PFSK-1 (cell line): ENCODE data around the gene TMEM271.

ENCODE experiments used
- FOXP2 ChIP-seq: optimal IDR thresholded peaks from 2 replicates; pipeline ENCODE3; 2011; ENCODE audit warnings: borderline replicate concordance, control low read depth, inconsistent platforms; ENCODE audit not compliant: insufficient read depth; ENCODE audit errors: extremely low read length, extremely low read depth
- POLR2AphosphoS5 ChIP-seq: IDR thresholded peaks from 2 replicates; pipeline ENCODE4 v1.6.1; 2012; ENCODE audit warnings: low read depth, mild to moderate bottlenecking, control low read depth, low read length, moderate library complexity
- TAF1 ChIP-seq: IDR thresholded peaks from 2 replicates; pipeline ENCODE4 v1.6.1; 2012; ENCODE audit warnings: low read length, control low read depth, borderline replicate concordance; ENCODE audit not compliant: insufficient read depth
- TF ChIP-seq, protein P1 (sequence below), 2 experiments: IDR thresholded peaks; 2 replicates each; pipeline versions ENCODE4 v1.6.1 to v1.8.0; 2011 to 2012; ENCODE audit warnings: low read depth in 2 of 2, low read length in 2 of 2, control low read depth in 1 of 2, inconsistent platforms in 1 of 2, mild to moderate bottlenecking in 1 of 2, moderate library complexity in 1 of 2; ENCODE audit not compliant: insufficient read depth in 1 of 2

The TMEM271 gene

DNA sequence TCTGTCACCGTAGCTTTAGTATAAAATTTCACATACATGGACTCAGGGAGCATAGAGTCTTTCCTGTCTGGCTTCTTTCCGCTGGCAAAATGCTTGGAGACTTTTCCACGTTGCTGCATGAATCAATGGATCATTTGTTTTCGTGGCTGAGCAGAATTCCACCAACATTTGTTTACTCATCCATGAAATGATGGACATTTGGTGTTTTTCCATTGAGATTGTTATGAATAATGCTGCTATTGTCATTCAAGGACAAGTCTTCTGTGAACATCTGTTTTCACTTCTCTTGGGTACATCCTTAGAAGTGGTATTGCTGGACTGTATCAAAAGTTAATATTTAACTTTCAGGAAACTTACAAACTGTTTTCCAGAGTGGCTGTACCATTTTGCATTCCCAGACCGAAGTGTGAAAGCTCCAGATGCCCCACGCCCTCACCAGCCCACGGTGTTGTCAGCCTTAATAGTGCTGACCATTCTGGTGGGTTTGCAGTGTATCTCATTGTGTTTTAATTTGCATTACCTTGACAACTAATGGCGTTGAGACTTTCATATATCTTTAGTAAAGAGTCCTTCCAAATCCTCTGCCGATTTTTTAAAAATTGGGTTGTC, 5.8 kb upstream of the TMEM271 start:
- TF ChIP-seq, protein P1, sequence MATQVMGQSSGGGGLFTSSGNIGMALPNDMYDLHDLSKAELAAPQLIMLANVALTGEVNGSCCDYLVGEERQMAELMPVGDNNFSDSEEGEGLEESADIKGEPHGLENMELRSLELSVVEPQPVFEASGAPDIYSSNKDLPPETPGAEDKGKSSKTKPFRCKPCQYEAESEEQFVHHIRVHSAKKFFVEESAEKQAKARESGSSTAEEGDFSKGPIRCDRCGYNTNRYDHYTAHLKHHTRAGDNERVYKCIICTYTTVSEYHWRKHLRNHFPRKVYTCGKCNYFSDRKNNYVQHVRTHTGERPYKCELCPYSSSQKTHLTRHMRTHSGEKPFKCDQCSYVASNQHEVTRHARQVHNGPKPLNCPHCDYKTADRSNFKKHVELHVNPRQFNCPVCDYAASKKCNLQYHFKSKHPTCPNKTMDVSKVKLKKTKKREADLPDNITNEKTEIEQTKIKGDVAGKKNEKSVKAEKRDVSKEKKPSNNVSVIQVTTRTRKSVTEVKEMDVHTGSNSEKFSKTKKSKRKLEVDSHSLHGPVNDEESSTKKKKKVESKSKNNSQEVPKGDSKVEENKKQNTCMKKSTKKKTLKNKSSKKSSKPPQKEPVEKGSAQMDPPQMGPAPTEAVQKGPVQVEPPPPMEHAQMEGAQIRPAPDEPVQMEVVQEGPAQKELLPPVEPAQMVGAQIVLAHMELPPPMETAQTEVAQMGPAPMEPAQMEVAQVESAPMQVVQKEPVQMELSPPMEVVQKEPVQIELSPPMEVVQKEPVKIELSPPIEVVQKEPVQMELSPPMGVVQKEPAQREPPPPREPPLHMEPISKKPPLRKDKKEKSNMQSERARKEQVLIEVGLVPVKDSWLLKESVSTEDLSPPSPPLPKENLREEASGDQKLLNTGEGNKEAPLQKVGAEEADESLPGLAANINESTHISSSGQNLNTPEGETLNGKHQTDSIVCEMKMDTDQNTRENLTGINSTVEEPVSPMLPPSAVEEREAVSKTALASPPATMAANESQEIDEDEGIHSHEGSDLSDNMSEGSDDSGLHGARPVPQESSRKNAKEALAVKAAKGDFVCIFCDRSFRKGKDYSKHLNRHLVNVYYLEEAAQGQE (IDR thresholded peaks at IDR 0.05; ENCODE audit: insufficient read depth in 1 of 2, low read depth in 2 of 2, low read length in 2 of 2) = no peak
- TF ChIP-seq FOXP2 (no peak), POLR2AphosphoS5 (peak; percentile 33; the same call in 1 of the 2 replicates)

DNA sequence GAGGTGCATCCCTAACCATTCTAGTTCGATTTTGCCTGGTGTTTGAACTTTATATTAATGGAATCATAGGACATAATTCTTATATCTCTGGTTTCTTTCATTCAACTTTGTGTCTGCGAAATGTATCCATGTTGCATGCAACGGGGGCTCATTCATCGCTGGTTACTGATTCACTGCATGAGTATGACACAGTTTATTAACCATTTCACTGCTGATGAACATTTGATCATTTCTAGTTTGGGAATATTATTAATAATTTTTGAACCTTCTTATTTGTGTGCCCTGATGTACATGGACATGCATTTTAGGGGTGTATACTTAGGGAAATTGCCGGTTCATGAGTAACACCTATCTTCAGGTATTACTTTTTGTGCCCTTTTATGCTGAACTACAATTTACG, 5.1 kb upstream of the TMEM271 start:
- TF ChIP-seq, protein P1 (IDR thresholded peaks at IDR 0.05; ENCODE audit: insufficient read depth in 1 of 2, low read depth in 2 of 2, low read length in 2 of 2) = no peak
- TF ChIP-seq TAF1 = no peak
- TF ChIP-seq POLR2AphosphoS5 = no peak
- no peak for TF ChIP-seq FOXP2

DNA sequence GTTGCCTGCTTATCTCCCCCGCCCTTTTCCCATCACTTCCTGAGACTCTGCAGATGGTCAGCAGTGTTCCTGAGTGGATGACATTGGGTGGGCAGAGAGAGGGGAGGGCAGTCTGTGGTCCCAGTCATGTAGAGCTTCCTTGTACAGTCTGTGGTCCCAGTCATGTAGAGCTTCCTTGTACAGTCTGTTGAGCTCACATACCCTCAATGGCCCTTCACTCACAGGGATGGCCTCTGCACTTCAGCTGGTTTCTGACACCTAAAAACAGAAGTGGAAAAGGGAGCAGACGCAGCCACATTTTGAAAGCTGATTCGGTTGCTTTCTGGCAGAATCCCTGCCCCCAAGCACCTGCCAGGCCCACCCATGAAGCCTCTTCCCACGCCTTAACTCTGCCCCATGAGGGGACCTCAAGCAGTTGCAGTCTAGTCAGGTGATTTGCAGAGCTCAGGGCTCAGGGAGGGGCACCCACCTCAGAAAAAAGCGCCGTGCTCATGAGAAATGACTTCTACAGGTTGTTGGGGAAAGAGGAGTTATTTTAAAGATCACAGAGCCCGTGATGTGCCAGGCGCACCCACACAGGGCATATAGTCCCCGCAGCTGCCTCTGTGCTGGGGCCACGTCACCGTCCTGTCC, 3.6 kb upstream of the TMEM271 start:
- TF ChIP-seq TAF1 (no peak), POLR2AphosphoS5 (no peak)

DNA sequence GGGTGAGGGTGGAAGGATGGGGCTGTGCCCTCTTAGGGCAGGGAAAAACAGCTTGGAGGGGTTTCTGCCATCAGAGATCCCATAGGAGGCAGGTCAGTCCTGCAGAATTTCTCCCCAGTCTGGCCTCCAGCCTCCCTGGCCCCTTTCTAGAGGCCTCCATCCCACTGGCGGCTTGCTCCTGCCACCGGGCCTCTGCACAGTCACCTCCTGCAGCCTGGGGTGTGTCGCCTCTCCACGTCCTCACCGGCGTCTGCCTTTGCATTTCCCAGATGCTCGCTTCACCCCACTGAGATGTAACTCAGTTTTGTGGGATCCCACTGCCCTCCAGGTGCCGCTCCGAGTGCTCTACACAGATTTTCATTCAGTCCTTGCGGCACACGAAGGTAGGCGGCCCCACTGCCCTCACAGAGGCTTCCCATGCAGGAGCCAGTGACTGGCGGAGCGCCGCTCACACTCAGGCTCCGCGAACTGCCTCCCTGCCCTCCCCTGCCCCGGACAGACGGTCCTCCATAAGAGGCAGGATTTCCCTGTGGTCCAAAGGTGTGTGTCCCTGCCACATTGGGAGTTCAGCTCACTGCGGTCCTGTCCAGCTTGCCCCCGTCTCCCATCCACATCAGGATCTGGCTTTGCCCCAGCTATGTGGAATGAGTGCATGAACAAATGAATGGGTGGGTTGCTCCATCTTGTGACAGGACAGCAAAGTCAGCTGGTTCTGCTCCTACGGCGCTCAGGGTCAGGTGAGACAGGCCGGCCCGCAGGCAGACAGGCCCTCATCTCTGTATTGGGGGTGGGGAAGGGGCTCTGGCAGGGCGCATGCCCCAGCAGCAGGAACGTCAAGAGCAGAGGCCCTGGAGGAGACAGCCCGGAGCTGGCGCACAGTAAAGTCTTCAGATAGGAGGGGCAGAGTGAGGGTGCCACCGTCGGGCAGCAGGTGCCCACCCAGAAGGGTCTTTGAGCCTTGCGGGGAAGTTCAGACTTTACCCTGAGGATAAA, 2.7 kb upstream of the TMEM271 start:
- TF ChIP-seq FOXP2 (no peak), POLR2AphosphoS5 (0 out of 2 replicates have a peak, but pooled peaks have one; percentile 11), TAF1 (no peak)

DNA sequence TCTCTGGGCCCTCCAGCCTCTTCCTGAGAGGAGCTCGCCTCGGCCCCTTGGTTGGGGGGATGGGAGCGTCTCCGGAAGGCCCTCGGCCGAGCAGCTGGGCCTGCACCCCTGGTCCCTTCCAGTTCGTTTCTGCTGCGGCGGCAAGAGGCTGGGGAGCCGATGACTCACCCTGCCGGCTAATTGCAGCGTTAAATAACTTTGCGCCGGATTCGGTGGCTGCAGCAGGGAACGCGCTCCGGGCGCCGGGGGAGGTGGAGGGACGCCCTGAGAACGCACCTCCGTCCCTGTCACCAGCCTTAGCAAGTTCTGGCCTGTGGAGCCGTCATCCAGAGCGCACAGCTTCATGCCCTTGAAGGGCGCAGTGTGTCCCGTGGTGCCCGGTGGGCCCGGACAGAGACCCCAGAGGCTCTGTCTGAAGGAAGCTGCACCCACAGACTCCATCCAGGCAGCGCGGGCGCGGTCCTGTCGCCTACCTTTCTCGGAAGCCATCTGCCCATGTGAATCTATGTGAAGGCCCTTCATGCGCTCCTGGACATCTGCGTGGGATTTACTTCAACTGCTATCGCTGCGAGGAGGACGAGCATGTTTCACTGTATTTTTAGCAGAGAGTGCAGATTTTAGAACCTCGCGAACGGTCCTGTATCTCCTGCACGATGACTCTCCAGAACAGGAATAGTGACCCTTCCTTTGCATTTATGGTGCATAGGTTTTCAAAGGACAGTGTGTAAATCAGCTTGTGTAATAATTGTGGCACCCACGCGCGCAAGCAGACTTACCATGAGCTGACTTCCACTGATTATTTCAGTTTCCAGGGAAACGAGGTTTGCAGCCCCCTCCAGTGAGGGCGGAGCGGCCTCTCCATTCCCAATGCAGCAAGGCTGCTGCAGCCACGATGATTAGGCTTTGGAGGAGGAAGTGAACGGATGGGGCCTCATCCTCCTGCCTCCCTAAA, 1.7 kb upstream of the TMEM271 start:
- TF ChIP-seq, protein P1 (IDR thresholded peaks at IDR 0.05; ENCODE audit: insufficient read depth in 1 of 2, low read depth in 2 of 2, low read length in 2 of 2) = peak in 1 of 2 experiments; percentile 35; a peak in 1 of 4 replicates
- TF ChIP-seq TAF1 = no peak
